K562 (cell line): Measurements from ENCODE around the gene WWOX. TPM values are rescaled to one million over a fixed set of nuclear protein-coding genes. Genes with fewer than 3 reads are reported as not detected.

ENCODE experiments used
- ATAC-seq: fragments of 200-7000 bp; cut with Tn5 transposase; 3 replicates; pipeline ENCODE4 v1.9.1; 2020; ENCODE audit warnings: moderate library complexity
- BruUV-seq: library from RNA; stranded (reverse); fragments of 400-500 nt; replicated peaks from 2 replicates; lab custom pipeline; 2021; lab: Mats Ljungman, UMichigan
- CTCF ChIA-PET: fragments of 300-600 bp; formaldehyde crosslinking; extraction: SDS; loops from one replicate; lab custom pipeline; 2021; ENCODE audit warnings: low intra/inter-chr PET ratio; lab: Yijun Ruan, JAX
- POLR2A ChIA-PET: fragments of 300-600, 350-650 bp; sonication (Branson Sonifier 250); formaldehyde crosslinking; extraction: SDS; loops from one replicate; lab custom pipeline; 2021; ENCODE audit warnings: antibody characterized with exemption, inconsistent platforms; lab: Yijun Ruan, JAX
- DNase-seq, 4 experiments: peaks; one replicate each; pipeline versions ENCODE4 v3.0.0 to v3.0.0-alpha.2; 2011 to 2018; ENCODE audit warnings: low spot score in 3 of 4, mixed read lengths in 3 of 4; ENCODE audit errors: extremely low read depth in 1 of 4
- FAIRE-seq: peaks from 2 replicates; lab custom pipeline; 2011; peaks lifted over from hg19 to GRCh38; lab: Jason Lieb, UNC
- H2AFZ ChIP-seq: 2 replicates; pipeline ENCODE4 v1.6.0; 2011; ENCODE audit warnings: low read depth, low read length, control low read depth, inconsistent platforms
- H3K27ac ChIP-seq: fragments of 200-600 bp; 3 replicates; pipeline ENCODE4 v1.8.0; 2011; ENCODE audit warnings: low read depth, mild to moderate bottlenecking, control low read depth, inconsistent platforms, low read length, moderate library complexity, mixed read lengths; ENCODE audit errors: extremely low read depth
- H3K27me3 ChIP-seq, 2 experiments: fragments of 300-600 bp in 1 of 2; 2 replicates in 1 of 2; 3 replicates in 1 of 2; pipeline versions ENCODE4 v1.6.0 to v1.8.0; 2011; ENCODE audit warnings: inconsistent platforms in 2 of 2, low read length in 2 of 2, mild to moderate bottlenecking in 1 of 2, mixed read lengths in 1 of 2, moderate library complexity in 1 of 2; ENCODE audit not compliant: control insufficient read depth in 2 of 2, insufficient read depth in 2 of 2
- H3K36me3 ChIP-seq: fragments of 300-600 bp; 3 replicates; pipeline ENCODE4 v1.8.0; 2011; ENCODE audit warnings: mild to moderate bottlenecking, low read length, inconsistent platforms; ENCODE audit not compliant: control insufficient read depth, insufficient read depth
- H3K4me1 ChIP-seq, 2 experiments: fragments of 200-600 bp in 1 of 2; replicated peaks in 1 of 2; 2 replicates in 1 of 2; 3 replicates in 1 of 2; pipeline versions ENCODE4 v1.5.1 to v1.8.0; 2011; ENCODE audit warnings: inconsistent platforms in 2 of 2, low read length in 2 of 2, mild to moderate bottlenecking in 1 of 2, mixed read lengths in 1 of 2, moderate library complexity in 1 of 2; ENCODE audit not compliant: control insufficient read depth in 2 of 2, insufficient read depth in 2 of 2
- H3K4me2 ChIP-seq: 2 replicates; pipeline ENCODE4 v1.6.1; 2011; ENCODE audit warnings: low read length, control low read depth, inconsistent platforms, mixed read lengths; ENCODE audit not compliant: insufficient read depth
- H3K4me3 ChIP-seq: fragments of 200-600 bp; sonication (generic), shearing (Covaris generic); 2 replicates; pipeline ENCODE4 v1.5.1; 2016; ENCODE audit warnings: control low read depth, inconsistent platforms
- H3K79me2 ChIP-seq: fragments of 200-600 bp; 3 replicates; pipeline ENCODE4 v1.8.0; 2011; ENCODE audit warnings: low read length, inconsistent platforms; ENCODE audit not compliant: control insufficient read depth, insufficient read depth
- H3K9ac ChIP-seq, 2 experiments: 2 replicates each; pipeline versions ENCODE4 v1.6.0 to v1.6.1; 2011; ENCODE audit warnings: low read depth in 2 of 2, low read length in 2 of 2, control low read depth in 1 of 2, inconsistent platforms in 1 of 2, mild to moderate bottlenecking in 1 of 2, mixed read lengths in 1 of 2; ENCODE audit not compliant: insufficient read depth in 1 of 2
- H3K9me1 ChIP-seq: one replicate; pipeline ENCODE4 v1.6.0; 2011; ENCODE audit warnings: inconsistent platforms, mild to moderate bottlenecking, low read length, moderate library complexity; ENCODE audit not compliant: control insufficient read depth, insufficient read depth
- H3K9me3 ChIP-seq: replicated peaks from 2 replicates; pipeline ENCODE4 v1.5.1; 2011; ENCODE audit warnings: low read depth, low read length, inconsistent platforms; ENCODE audit not compliant: control insufficient read depth, insufficient read depth
- H4K20me1 ChIP-seq: replicated peaks from 2 replicates; pipeline ENCODE4 v1.6.1; 2011; ENCODE audit warnings: low read length, inconsistent platforms, mixed read lengths; ENCODE audit not compliant: control insufficient read depth, insufficient read depth
- ELF2 ChIP-seq: fragments of 250-450 bp; sonication (Bioruptor Pico); IDR thresholded peaks from 2 replicates; pipeline ENCODE4 v1.5.0; 2021; ENCODE audit warnings: mild to moderate bottlenecking
- GATAD2B ChIP-seq: fragments of 450-650 bp; IDR thresholded peaks from 2 replicates; pipeline ENCODE4 v1.6.1; 2017; ENCODE audit warnings: mild to moderate bottlenecking, borderline replicate concordance
- MTA3 ChIP-seq: fragments of 450-650 bp; formaldehyde crosslinking; IDR thresholded peaks from 2 replicates; pipeline ENCODE4 v1.6.1; 2017; ENCODE audit warnings: mild to moderate bottlenecking, borderline replicate concordance
- POLR3G ChIP-seq: IDR thresholded peaks from 2 replicates; pipeline ENCODE4 v1.6.1; 2011; ENCODE audit not compliant: insufficient read length, insufficient replicate concordance; ENCODE audit errors: extremely low read depth
- SAFB2 ChIP-seq: fragments of 200-400 bp; formaldehyde crosslinking; IDR thresholded peaks from 2 replicates; pipeline ENCODE4 v1.6.1; 2018; ENCODE audit warnings: borderline replicate concordance, low read length, low read depth, moderate library complexity; ENCODE audit not compliant: severe bottlenecking
- SIX5 ChIP-seq, 2 experiments: IDR thresholded peaks; 2 replicates each; pipeline ENCODE4 v1.6.1; 2011; ENCODE audit warnings: low read length in 2 of 2, borderline replicate concordance in 1 of 2, low read depth in 1 of 2, mild to moderate bottlenecking in 1 of 2, moderate library complexity in 1 of 2; ENCODE audit not compliant: insufficient read depth in 1 of 2
- SRF ChIP-seq, 2 experiments: fragments of 250-450, 450-650 bp in 1 of 2; sonication (Bioruptor Pico) in 1 of 2; sonication (generic) in 1 of 2; formaldehyde crosslinking; IDR thresholded peaks; 2 replicates each; pipeline versions ENCODE4 v1.5.0 to v1.5.1; 2020 to 2022; ENCODE audit warnings: mild to moderate bottlenecking in 1 of 2, missing genetic modification reagents in 1 of 2
- TAF1 ChIP-seq: IDR thresholded peaks from 2 replicates; pipeline ENCODE4 v1.6.1; 2011; ENCODE audit warnings: mild to moderate bottlenecking, low read length, moderate library complexity; ENCODE audit not compliant: insufficient read depth, control insufficient read depth, severe bottlenecking; ENCODE audit errors: extremely low read depth
- ZNF124 ChIP-seq: sonication (generic); formaldehyde crosslinking; IDR thresholded peaks from 2 replicates; pipeline ENCODE4 v1.8.1; 2022; ENCODE audit warnings: missing genetic modification reagents
- ZNF140 ChIP-seq: fragments of 250-450 bp; sonication (Bioruptor Pico); IDR thresholded peaks from 2 replicates; pipeline ENCODE4 v1.8.0; 2021; ENCODE audit warnings: moderate library complexity, mild to moderate bottlenecking, inconsistent platforms
- WGBS: fragments of 100-300 bp; shearing (Covaris generic); methylation state at CpG from one replicate; pipeline ENCODE4 v1.1.6; 2016; ENCODE audit warnings: low coverage, mixed read lengths; ENCODE audit not compliant: insufficient coverage; ENCODE audit errors: missing lambda C conversion rate; 5-methylcytosine and 5-hydroxymethylcytosine counted together
- in situ Hi-C: fragments of 300-500 bp; cut with MboI; formaldehyde crosslinking; loops from 4 replicates; pipeline ENCODE4 v1.15.0; 2018; ENCODE audit warnings: inconsistent platforms, mixed read lengths
- intact Hi-C: fragments of 100-400 bp; cut with micrococcal nuclease; formaldehyde crosslinking; loops from 2 replicates; pipeline ENCODE4 v1.14.2; 2022
- polyA plus RNA-seq, 8 experiments: library from polyadenylated mRNA; depleted of rRNA in 4 of 8; stranded (reverse) in 5 of 8; unstranded in 3 of 8; fragments of >200 nt; fragmentation: Nextera tagmentation in 2 of 8; fragmentation: Illumina TruSeq in 1 of 8; extraction: Ambion mirVana in 2 of 8; extraction: Trizol in 1 of 8; gene quantifications; 2 replicates each; pipeline versions ENCODE4 v1.2.1 to v1.2.3, GENCODE V29; 2011 to 2014; ENCODE audit warnings: inconsistent platforms in 1 of 8, missing spikeins in 1 of 8
- total RNA-seq, 7 experiments: library from RNA; depleted of rRNA in 6 of 7; stranded (reverse); fragments of >200 nt in 6 of 7; fragmentation: Illumina TruSeq in 2 of 7; extraction: Trizol in 2 of 7; gene quantifications; 2 replicates each; pipeline versions ENCODE4 v1.2.1 to v1.2.3, GENCODE V29; 2011 to 2021; ENCODE audit warnings: low replicate concordance in 1 of 7
- TF ChIP-seq, protein P1 (sequence below): fragments of 450-650 bp; formaldehyde crosslinking; IDR thresholded peaks from 2 replicates; pipeline ENCODE4 v1.4.0; 2020; ENCODE audit warnings: mild to moderate bottlenecking
- TF ChIP-seq, protein P2 (sequence below): sonication (generic); formaldehyde crosslinking; IDR thresholded peaks from 2 replicates; pipeline ENCODE4 v1.8.0; 2022; ENCODE audit warnings: mild to moderate bottlenecking, missing genetic modification reagents, borderline replicate concordance
- TF ChIP-seq, protein P3 (sequence below): fragments of 450-650 bp; formaldehyde crosslinking; IDR thresholded peaks from 2 replicates; pipeline ENCODE4 v1.4.0; 2022; ENCODE audit warnings: missing genetic modification characterization

The WWOX gene
- total and polyA plus RNA-seq, 9 of the 15 experiments (the other 6 are each of a cell fraction or from before 2014, with no cell fraction given), result 1.6 to 22.7 (median 8.1) TPM

DNA sequence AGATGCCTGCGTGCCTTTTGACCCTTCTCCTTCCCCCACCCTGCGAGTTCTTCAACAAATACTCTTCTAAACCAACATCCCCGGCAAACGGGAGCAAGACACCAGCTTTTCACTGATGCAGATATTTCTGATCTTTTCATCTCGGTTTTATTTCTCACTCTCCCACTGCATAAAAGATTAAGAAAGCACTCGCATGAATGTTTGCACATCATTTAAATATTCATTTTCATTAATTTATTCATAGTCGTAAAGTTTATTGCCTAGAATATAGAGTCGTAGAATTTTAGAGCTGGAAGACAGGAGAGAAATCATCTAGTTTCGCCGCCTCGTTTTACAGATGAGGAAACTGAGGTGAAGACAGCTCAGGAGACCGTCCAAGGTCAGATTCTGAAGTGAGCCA, 1013.0 kb downstream of the WWOX start:
- Histone ChIP-seq H3K27me3 (peaks cover 2 to 9% of the 10 kb centered on the region in 2 experiments; a peak in 2 of 5 replicates), H2AFZ (no peak overlapping the region), H4K20me1 (no peaks in the 10 kb centered on the region), H3K9ac (no peak overlapping the region), H3K4me1 (no peaks in the 10 kb centered on the region), H3K4me3 (no peak overlapping the region), H3K9me3 (no peaks in the 10 kb centered on the region), H3K9me1 (no peaks in the 10 kb centered on the region), H3K4me2 (no peak overlapping the region), H3K36me3 (no peaks in the 10 kb centered on the region), H3K27ac (no peak overlapping the region), H3K79me2 (no peaks in the 10 kb centered on the region)
- no TSS peak for BruUV-seq
- 2% methylated on average over 12 of the region's 12 CpGs for WGBS
- intact Hi-C loops (no loop called here), in situ Hi-C loops (no loop called here)
- FAIRE-seq, result no peak
- ChIA-PET CTCF (no interaction called here), POLR2A (no interaction called here)
- no peak for ATAC-seq
- DNase-seq, result no peak
- no peak for TF ChIP-seq TAF1
- TF ChIP-seq GATAD2B, result no peak
- no peak for TF ChIP-seq POLR3G
- no peak for TF ChIP-seq MTA3
- no peak for TF ChIP-seq SAFB2
- no peak for TF ChIP-seq ZNF140

DNA sequence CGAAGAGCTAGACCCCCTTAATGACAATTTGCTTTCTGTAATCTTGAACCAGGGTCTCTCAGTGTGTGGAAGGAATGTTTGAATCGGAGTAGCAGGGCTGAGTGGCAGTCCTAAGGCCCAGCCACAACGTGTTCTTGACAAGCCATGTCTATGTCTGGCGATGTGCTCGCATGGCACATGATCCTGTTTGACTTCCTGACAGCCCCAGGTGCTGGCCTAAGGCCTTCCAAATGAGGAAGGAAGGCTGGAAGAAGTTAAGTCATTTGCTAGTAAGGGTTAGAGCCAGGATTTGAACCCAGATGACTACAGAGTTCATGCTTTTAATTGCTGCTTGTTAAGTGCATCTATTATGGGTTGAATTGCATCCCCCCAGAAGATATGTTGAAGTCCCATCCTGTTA, 1014.4 kb downstream of the WWOX start:
- Histone ChIP-seq H4K20me1 (no peaks in the 10 kb centered on the region), H3K27ac (no peak overlapping the region), H3K4me2 (no peak overlapping the region), H3K79me2 (no peaks in the 10 kb centered on the region), H3K36me3 (no peaks in the 10 kb centered on the region), H3K9ac (no peak overlapping the region), H3K9me1 (no peaks in the 10 kb centered on the region), H3K9me3 (no peaks in the 10 kb centered on the region), H2AFZ (no peak overlapping the region), H3K4me3 (no peak overlapping the region), H3K27me3 (peaks cover 2 to 8% of the 10 kb centered on the region in 2 experiments; a peak in 2 of 5 replicates), H3K4me1 (no peaks in the 10 kb centered on the region)
- no TSS peak for BruUV-seq
- DNase-seq (no peak), FAIRE-seq (no peak), ATAC-seq (no peak)
- intact Hi-C loops, result no loop called here
- ChIA-PET CTCF (no interaction called here), POLR2A (no interaction called here)
- 0% methylated on average over 5 of the region's 5 CpGs for WGBS
- in situ Hi-C loops, result no loop called here
- no peak for TF ChIP-seq SIX5 (IDR thresholded peaks at IDR 0.05; ENCODE audit: borderline replicate concordance in 1 of 2, insufficient read depth in 1 of 2, low read depth in 1 of 2, low read length in 2 of 2)
- TF ChIP-seq, protein P1, sequence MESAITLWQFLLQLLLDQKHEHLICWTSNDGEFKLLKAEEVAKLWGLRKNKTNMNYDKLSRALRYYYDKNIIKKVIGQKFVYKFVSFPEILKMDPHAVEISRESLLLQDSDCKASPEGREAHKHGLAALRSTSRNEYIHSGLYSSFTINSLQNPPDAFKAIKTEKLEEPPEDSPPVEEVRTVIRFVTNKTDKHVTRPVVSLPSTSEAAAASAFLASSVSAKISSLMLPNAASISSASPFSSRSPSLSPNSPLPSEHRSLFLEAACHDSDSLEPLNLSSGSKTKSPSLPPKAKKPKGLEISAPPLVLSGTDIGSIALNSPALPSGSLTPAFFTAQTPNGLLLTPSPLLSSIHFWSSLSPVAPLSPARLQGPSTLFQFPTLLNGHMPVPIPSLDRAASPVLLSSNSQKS, result no peak
- TF ChIP-seq SRF (CRISPR knock-in tag; IDR thresholded peaks at IDR 0.05), result no peak
- TF ChIP-seq, protein P2, sequence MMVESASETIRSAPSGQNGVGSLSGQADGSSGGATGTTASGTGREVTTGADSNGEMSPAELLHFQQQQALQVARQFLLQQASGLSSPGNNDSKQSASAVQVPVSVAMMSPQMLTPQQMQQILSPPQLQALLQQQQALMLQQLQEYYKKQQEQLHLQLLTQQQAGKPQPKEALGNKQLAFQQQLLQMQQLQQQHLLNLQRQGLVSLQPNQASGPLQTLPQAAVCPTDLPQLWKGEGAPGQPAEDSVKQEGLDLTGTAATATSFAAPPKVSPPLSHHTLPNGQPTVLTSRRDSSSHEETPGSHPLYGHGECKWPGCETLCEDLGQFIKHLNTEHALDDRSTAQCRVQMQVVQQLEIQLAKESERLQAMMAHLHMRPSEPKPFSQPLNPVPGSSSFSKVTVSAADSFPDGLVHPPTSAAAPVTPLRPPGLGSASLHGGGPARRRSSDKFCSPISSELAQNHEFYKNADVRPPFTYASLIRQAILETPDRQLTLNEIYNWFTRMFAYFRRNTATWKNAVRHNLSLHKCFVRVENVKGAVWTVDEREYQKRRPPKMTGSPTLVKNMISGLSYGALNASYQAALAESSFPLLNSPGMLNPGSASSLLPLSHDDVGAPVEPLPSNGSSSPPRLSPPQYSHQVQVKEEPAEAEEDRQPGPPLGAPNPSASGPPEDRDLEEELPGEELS (CRISPR knock-in tag), result no peak
- no peak for TF ChIP-seq ELF2 (CRISPR knock-in tag)
- no peak for TF ChIP-seq ZNF124
- TF ChIP-seq, protein P3, sequence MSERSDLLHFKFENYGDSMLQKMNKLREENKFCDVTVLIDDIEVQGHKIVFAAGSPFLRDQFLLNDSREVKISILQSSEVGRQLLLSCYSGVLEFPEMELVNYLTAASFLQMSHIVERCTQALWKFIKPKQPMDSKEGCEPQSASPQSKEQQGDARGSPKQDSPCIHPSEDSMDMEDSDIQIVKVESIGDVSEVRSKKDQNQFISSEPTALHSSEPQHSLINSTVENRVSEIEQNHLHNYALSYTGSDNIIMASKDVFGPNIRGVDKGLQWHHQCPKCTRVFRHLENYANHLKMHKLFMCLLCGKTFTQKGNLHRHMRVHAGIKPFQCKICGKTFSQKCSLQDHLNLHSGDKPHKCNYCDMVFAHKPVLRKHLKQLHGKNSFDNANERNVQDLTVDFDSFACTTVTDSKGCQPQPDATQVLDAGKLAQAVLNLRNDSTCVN, result no peak
